Measurements from ENCODE around the gene ART1. TPM values are rescaled to one million over a fixed set of nuclear protein-coding genes. Genes with fewer than 3 reads are reported as not detected.

Gene ART1
- total and polyA plus RNA-seq, 2 of the 4 experiments (the other 2 are of a cell fraction) = not detected

DNA sequence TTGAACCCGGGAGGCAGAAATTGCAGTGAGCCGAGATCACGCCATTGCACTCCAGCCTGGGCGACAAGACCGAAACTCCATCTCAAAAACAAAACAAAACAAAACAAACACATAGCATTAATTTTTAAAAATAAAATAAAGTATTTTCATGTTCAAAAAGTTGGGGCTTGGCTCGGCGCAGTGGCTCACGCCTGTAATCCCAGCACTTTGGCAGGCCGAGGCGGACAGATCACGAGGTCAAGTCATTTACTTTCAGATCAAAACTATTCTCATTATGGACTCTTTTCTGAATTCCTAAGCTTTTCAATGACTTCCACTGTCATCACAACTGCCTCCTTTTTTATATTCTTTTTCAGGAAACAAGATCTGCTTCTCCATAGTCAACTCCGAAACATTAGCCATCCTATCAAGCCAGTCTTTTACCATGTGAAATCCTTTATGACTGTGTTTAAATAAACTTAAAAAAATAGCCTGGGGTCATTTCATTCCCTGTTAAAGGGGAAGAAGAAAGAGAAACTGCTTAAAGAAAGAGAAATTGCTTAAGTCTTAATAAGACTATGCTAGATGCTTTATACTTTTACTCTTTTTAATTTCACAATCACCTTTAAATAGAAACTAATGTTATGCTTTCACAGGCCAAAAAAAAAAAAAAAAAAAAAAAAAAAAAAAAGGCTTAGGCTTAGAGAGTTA is 39.3 kb downstream of the ART1 start:
- no TSS peak for BruUV-seq (replicated peaks)
- intact Hi-C loops (cut with micrococcal nuclease) (no loop called here), dilution Hi-C loops (cut with HindIII; ENCODE audit: low sequenced_read_pairs, unreplicated experiment) (no loop called here), in situ Hi-C loops (cut with MboI; ENCODE audit: low sequenced_read_pairs) (no loop called here)
- Histone ChIP-seq H3K4me2 (ENCODE audit: low read depth, low read length) (no peak overlapping the region), H2BK5ac (ENCODE audit: low read depth, low read length, poor library complexity, severe bottlenecking) (no peak overlapping the region), H3K79me1 (ENCODE audit: low read depth in 1 of 2, low read length in 2 of 2) (peaks cover 8 to 17% of the 10 kb centered on the region in 2 experiments; a peak in 3 of 4 replicates), H2AK9ac (replicated peaks; ENCODE audit: low read depth, low read length, poor library complexity) (no peak overlapping the region), H4K8ac (ENCODE audit: low read depth in 2 of 2, low read length in 2 of 2) (no peak overlapping the region), H2BK15ac (ENCODE audit: low read depth, low read length) (no peak overlapping the region), H3K4me3 (ENCODE audit: insufficient read depth, low read depth, low read length) (no peak overlapping the region), H3K27me3 (ENCODE audit: control insufficient read depth, insufficient read depth, low read length) (no peaks in the 10 kb centered on the region), H2BK120ac (ENCODE audit: low read depth, low read length) (no peak overlapping the region), H3K4ac (ENCODE audit: low read depth, low read length) (no peak overlapping the region), H4K5ac (ENCODE audit: low read depth, low read length) (no peak overlapping the region), H3K9ac (ENCODE audit: low read depth, low read length) (no peak overlapping the region), H2BK20ac (ENCODE audit: low read depth, low read length) (no peak overlapping the region), H4K91ac (ENCODE audit: insufficient read depth, low read depth, low read length) (no peak overlapping the region), H3K9me3 (ENCODE audit: control insufficient read depth, insufficient read depth, low read length) (no peaks in the 10 kb centered on the region), H3K23ac (ENCODE audit: low read depth, low read length) (no peak overlapping the region), H3K14ac (replicated peaks; ENCODE audit: low read depth, low read length) (no peak overlapping the region), H3K18ac (ENCODE audit: low read depth, low read length) (no peak overlapping the region), H3K4me1 (ENCODE audit: control insufficient read depth, insufficient read depth, low read length) (peaks cover 3% of the 10 kb centered on the region; the same call in 1 of the 2 replicates), H3K36me3 (ENCODE audit: control insufficient read depth, insufficient read depth, low read length) (peaks cover 61% of the 10 kb centered on the region), H2AK5ac (ENCODE audit: low read depth, low read length) (no peak overlapping the region), H2AFZ (replicated peaks; ENCODE audit: low read length, poor library complexity) (no peak overlapping the region), H3K56ac (ENCODE audit: extremely low read depth, insufficient read depth, low read length) (no peak overlapping the region), H3K27ac (ENCODE audit: insufficient read depth, low read length) (no peak overlapping the region), H4K20me1 (ENCODE audit: insufficient read depth, low read length) (0 out of 2 replicates have a peak, but pooled peaks cover 2% of the 10 kb centered on the region), H3K9me1 (ENCODE audit: insufficient read depth, low read length) (peaks cover 4% of the 10 kb centered on the region)
- ChIA-PET POLR2A (ENCODE audit: unreplicated experiment) (no interaction called here), CTCF (interaction anchor here (0.6 to 1.3 kb wide), 2 partner anchors 97 to 124 kb away, joined by 3 to 5 read pairs; no protein-coding TSS in a partner anchor)
- ATAC-seq (ENCODE audit: low read depth) (no peak), DNase-seq (no peak)
- TF ChIP-seq, protein P1, sequence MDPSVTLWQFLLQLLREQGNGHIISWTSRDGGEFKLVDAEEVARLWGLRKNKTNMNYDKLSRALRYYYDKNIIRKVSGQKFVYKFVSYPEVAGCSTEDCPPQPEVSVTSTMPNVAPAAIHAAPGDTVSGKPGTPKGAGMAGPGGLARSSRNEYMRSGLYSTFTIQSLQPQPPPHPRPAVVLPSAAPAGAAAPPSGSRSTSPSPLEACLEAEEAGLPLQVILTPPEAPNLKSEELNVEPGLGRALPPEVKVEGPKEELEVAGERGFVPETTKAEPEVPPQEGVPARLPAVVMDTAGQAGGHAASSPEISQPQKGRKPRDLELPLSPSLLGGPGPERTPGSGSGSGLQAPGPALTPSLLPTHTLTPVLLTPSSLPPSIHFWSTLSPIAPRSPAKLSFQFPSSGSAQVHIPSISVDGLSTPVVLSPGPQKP (IDR thresholded peaks at IDR 0.05; ENCODE audit: borderline replicate concordance, low read depth, low read length) = no peak
- TF ChIP-seq RCOR1 (IDR thresholded peaks at IDR 0.05; ENCODE audit: insufficient replicate concordance, low read length) (no peak), MAZ (IDR thresholded peaks at IDR 0.05; ENCODE audit: borderline replicate concordance, low read depth, low read length) (no peak), RAD21 (IDR thresholded peaks at IDR 0.05; ENCODE audit: low read length) (no peak), CHD1 (IDR thresholded peaks at IDR 0.05; ENCODE audit: low read depth, low read length) (no peak), MXI1 (IDR thresholded peaks at IDR 0.05; ENCODE audit: borderline replicate concordance, low read depth, low read length) (no peak), BHLHE40 (IDR thresholded peaks at IDR 0.05; ENCODE audit: low read depth, low read length) (no peak), NFE2L2 (IDR thresholded peaks at IDR 0.05; ENCODE audit: low read depth, low read length) (no peak), RFX5 (IDR thresholded peaks at IDR 0.05; ENCODE audit: low read depth, low read length) (no peak), POLR2A (IDR thresholded peaks at IDR 0.05; ENCODE audit: low read depth, low read length) (no peak), FOS (IDR thresholded peaks at IDR 0.05; ENCODE audit: low read depth, low read length) (no peak)
- TF ChIP-seq, protein P2, sequence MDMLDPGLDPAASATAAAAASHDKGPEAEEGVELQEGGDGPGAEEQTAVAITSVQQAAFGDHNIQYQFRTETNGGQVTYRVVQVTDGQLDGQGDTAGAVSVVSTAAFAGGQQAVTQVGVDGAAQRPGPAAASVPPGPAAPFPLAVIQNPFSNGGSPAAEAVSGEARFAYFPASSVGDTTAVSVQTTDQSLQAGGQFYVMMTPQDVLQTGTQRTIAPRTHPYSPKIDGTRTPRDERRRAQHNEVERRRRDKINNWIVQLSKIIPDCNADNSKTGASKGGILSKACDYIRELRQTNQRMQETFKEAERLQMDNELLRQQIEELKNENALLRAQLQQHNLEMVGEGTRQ (IDR thresholded peaks at IDR 0.05; ENCODE audit: low read depth, low read length) = no peak
- TF ChIP-seq, protein P3, sequence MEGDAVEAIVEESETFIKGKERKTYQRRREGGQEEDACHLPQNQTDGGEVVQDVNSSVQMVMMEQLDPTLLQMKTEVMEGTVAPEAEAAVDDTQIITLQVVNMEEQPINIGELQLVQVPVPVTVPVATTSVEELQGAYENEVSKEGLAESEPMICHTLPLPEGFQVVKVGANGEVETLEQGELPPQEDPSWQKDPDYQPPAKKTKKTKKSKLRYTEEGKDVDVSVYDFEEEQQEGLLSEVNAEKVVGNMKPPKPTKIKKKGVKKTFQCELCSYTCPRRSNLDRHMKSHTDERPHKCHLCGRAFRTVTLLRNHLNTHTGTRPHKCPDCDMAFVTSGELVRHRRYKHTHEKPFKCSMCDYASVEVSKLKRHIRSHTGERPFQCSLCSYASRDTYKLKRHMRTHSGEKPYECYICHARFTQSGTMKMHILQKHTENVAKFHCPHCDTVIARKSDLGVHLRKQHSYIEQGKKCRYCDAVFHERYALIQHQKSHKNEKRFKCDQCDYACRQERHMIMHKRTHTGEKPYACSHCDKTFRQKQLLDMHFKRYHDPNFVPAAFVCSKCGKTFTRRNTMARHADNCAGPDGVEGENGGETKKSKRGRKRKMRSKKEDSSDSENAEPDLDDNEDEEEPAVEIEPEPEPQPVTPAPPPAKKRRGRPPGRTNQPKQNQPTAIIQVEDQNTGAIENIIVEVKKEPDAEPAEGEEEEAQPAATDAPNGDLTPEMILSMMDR (conservative IDR thresholded peaks at IDR 0.05; ENCODE audit: low read depth, low read length) = no peak
- WGBS, 2 experiments (ENCODE audit: extremely low coverage in 2 of 2, insufficient read length in 1 of 2) = 100% methylated on average over 3 of the region's 12 CpGs; no CpG with 5 or more reads in 1 of the 2 experiments

Measured in IMR-90 (cell line).